Karpas-422 (cell line): ENCODE measurements around the gene TM9SF4. TPM values are rescaled to one million over a fixed set of nuclear protein-coding genes. Genes with fewer than 3 reads are reported as not detected.

Source experiments
- DNase-seq: peaks from one replicate; pipeline ENCODE4 v3.0.0-alpha.2; 2015
- H2AFZ ChIP-seq: fragments of 200-600 bp; sonication (generic); 2 replicates; pipeline ENCODE4 v1.6.1; 2014; ENCODE audit warnings: antibody characterized with exemption, low read length, mixed read lengths
- H3K27ac ChIP-seq: fragments of 200-600 bp; sonication (generic); 2 replicates; pipeline ENCODE4 v1.5.1; 2014; ENCODE audit warnings: mild to moderate bottlenecking, low read length, moderate library complexity
- H3K27me3 ChIP-seq: fragments of 200-600 bp; sonication (generic); 2 replicates; pipeline ENCODE4 v1.6.1; 2014; ENCODE audit warnings: low read length, mixed read lengths
- H3K36me3 ChIP-seq: fragments of 200-600 bp; sonication (generic); 2 replicates; pipeline ENCODE4 v1.6.1; 2014; ENCODE audit warnings: low read length, mixed read lengths; ENCODE audit not compliant: insufficient read depth
- H3K4me1 ChIP-seq: fragments of 200-600 bp; sonication (generic); 2 replicates; pipeline ENCODE4 v1.6.1; 2014; ENCODE audit warnings: mild to moderate bottlenecking, low read length, mixed read lengths
- H3K4me2 ChIP-seq: fragments of 200-600 bp; sonication (generic); 2 replicates; pipeline ENCODE4 v1.6.1; 2014; ENCODE audit warnings: low read length, low read depth, mild to moderate bottlenecking; ENCODE audit not compliant: poor library complexity, severe bottlenecking
- H3K4me3 ChIP-seq: fragments of 200-600 bp; sonication (generic); 2 replicates; pipeline ENCODE4 v1.5.1; 2014; ENCODE audit warnings: mild to moderate bottlenecking, antibody characterized with exemption, low read length, mixed read lengths
- H3K79me2 ChIP-seq: fragments of 200-600 bp; sonication (generic); 2 replicates; pipeline ENCODE4 v1.6.1; 2014; ENCODE audit warnings: mild to moderate bottlenecking, low read length, mixed read lengths
- H3K9ac ChIP-seq: fragments of 200-600 bp; sonication (generic); 2 replicates; pipeline ENCODE4 v1.6.0; 2014; ENCODE audit warnings: low read length
- H3K9me2 ChIP-seq: fragments of 200-600 bp; sonication (generic), shearing (Covaris generic); replicated peaks from 2 replicates; pipeline ENCODE4 v1.6.0; 2014; ENCODE audit warnings: mild to moderate bottlenecking, low read length, moderate library complexity; ENCODE audit not compliant: insufficient read depth
- H3K9me3 ChIP-seq: fragments of 300-700, 200-600 bp; sonication (generic); 2 replicates; pipeline ENCODE4 v1.6.1; 2014; ENCODE audit warnings: low read length, mixed read lengths
- H4K20me1 ChIP-seq: fragments of 200-600 bp; sonication (generic); 2 replicates; pipeline ENCODE4 v1.6.1; 2014; ENCODE audit warnings: mild to moderate bottlenecking, antibody characterized with exemption, low read length, low read depth; ENCODE audit not compliant: insufficient read depth
- total RNA-seq: library from RNA; depleted of rRNA; stranded (reverse); fragments of >200 nt; shearing (Covaris generic); gene quantifications from 2 replicates; pipeline ENCODE4 v1.2.3, GENCODE V29; 2014; ENCODE audit warnings: low replicate concordance; rRNA removed

The TM9SF4 gene
- total RNA-seq, 1 experiment from 2014 or later = 22.5 TPM

- Histone ChIP-seq H3K4me2 (no peak overlapping the region), H3K36me3 (peaks cover 32% of the 10 kb centered on the region; the same call in 1 of the 2 replicates), H3K4me1 (no peaks in the 10 kb centered on the region), H2AFZ (no peak overlapping the region), H3K27ac (no peak overlapping the region), H3K9me3 (no peaks in the 10 kb centered on the region), H4K20me1 (no peaks in the 10 kb centered on the region), H3K9me2 (no peaks in the 10 kb centered on the region), H3K79me2 (peaks cover 13% of the 10 kb centered on the region), H3K4me3 (no peak overlapping the region), H3K27me3 (no peaks in the 10 kb centered on the region), H3K9ac (no peak overlapping the region)
- DNase-seq = no peak
Observed at GRCh38 chr20:32216179-32217142, 106.9 kb downstream of the TM9SF4 start.

Other genes starting within 250 kb of the TM9SF4 start
- gene DUSP15, start 239.2 kb upstream of the TM9SF4 start, total RNA-seq = not detected in 2 replicates
- not detected in 2 replicates for gene TTLL9, start 239.1 kb upstream of the TM9SF4 start, total RNA-seq
- gene PDRG1, start 157.7 kb upstream of the TM9SF4 start, total RNA-seq = 5.7 and 10.7 TPM in 2 replicates
- gene XKR7, start 141.6 kb upstream of the TM9SF4 start, total RNA-seq = under 0.01 TPM in 1 of 2 replicates, not detected in the other
- 0.36 and 0.78 TPM in 2 replicates for gene CCM2L, start 99.3 kb upstream of the TM9SF4 start, total RNA-seq
- 16.9 and 22.5 TPM in 2 replicates for gene HCK, start 57.5 kb upstream of the TM9SF4 start, total RNA-seq
- gene PLAGL2, start 98.0 kb downstream of the TM9SF4 start, total RNA-seq = 19.2 and 30.5 TPM in 2 replicates
- gene POFUT1, start 98.2 kb downstream of the TM9SF4 start, total RNA-seq = 16.7 and 25.8 TPM in 2 replicates
- 15.7 and 17.9 TPM in 2 replicates for gene KIF3B, start 167.9 kb downstream of the TM9SF4 start, total RNA-seq
- 39.9 and 63.6 TPM in 2 replicates for gene ASXL1, start 248.6 kb downstream of the TM9SF4 start, total RNA-seq